GM12891 (cell line): ENCODE results near the gene ADCY2.

Source experiments
- POLR2A ChIP-seq: IDR thresholded peaks from 2 replicates; pipeline ENCODE4 v1.6.1; 2011; ENCODE audit warnings: low read depth, low read length, control low read depth
- POLR2AphosphoS5 ChIP-seq: IDR thresholded peaks from 2 replicates; pipeline ENCODE4 v1.6.1; 2011; ENCODE audit warnings: low read depth, low read length, control low read depth

DNA sequence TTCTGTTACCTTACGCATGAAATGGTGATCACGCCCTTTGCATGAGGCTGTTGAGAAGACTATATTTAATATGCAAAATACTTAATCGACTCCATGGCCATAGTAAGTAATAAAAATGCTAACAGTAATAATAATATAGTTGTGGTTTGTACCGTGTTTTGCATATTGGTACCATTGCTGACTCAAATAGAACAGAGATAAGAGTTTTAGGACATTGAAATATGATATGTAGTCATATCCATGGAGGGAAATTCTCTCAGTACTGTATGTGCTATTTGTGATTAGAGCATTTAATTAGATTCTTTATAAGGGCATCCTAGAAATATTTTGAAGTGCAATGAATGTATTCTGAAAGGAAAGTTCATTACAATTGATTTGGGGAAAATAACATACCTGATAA is 413.1 kb downstream of the ADCY2 start:
- TF ChIP-seq POLR2A: no peak
- TF ChIP-seq POLR2AphosphoS5: no peak
